Midbrain (tissue), 1 donor: Measurements from ENCODE around the gene SURF4.

Experiments
- DNase-seq: peaks from one replicate; lab custom pipeline; 2025; lab: John Stamatoyannopoulos, UW

Gene SURF4

GRCh38 chr9:133375724-133376654, at the start of gene SURF4, which contains the start of gene STKLD1:
TSS of gene SURF4 (minus strand) at chr9:133376060. CDS start at chr9:133375969, 91 bp downstream.
TSS of gene STKLD1 (plus strand) at chr9:133376366. CDS start at chr9:133376474, 108 bp downstream.
- peak; percentile 95 for DNase-seq

- no peak for DNase-seq
These were observed 49.3 kb upstream of the SURF4 start for GRCh38 chr9:133425049-133425632.

GRCh38 chr9:133424187-133424586, 48.3 kb upstream of the SURF4 start:
- DNase-seq, result no peak

- no peak for DNase-seq
These were observed 47.4 kb upstream of the SURF4 start for GRCh38 chr9:133423216-133423615.

- DNase-seq, result no peak
These were observed 46.0 kb upstream of the SURF4 start, which contains the start of gene ADAMTS13 for GRCh38 chr9:133421615-133422542. TSS of gene ADAMTS13 (plus strand) at chr9:133422367. CDS start at chr9:133422444, 77 bp downstream.

GRCh38 chr9:133420392-133420827, 44.5 kb upstream of the SURF4 start:
- no peak for DNase-seq

GRCh38 chr9:133419005-133419404, 43.1 kb upstream of the SURF4 start:
- DNase-seq, result no peak

- DNase-seq, result peak; percentile 84
These were observed 41.9 kb upstream of the SURF4 start, which contains the start of gene REXO4 for GRCh38 chr9:133417541-133418461. TSS of gene REXO4 (minus strand) at chr9:133418010. CDS start at chr9:133417844, 166 bp downstream.

- DNase-seq, result no peak
These were observed 39.3 kb upstream of the SURF4 start for GRCh38 chr9:133415170-133415569.

GRCh38 chr9:133408042-133408441, 32.2 kb upstream of the SURF4 start:
- no peak for DNase-seq

GRCh38 chr9:133406480-133407307, 30.8 kb upstream of the SURF4 start:
- DNase-seq, result peak; percentile 56

- DNase-seq, result no peak
These were observed 29.9 kb upstream of the SURF4 start for GRCh38 chr9:133405508-133406438.

GRCh38 chr9:133404454-133405002, 28.7 kb upstream of the SURF4 start:
- no peak for DNase-seq

GRCh38 chr9:133403766-133404453, 28.1 kb upstream of the SURF4 start:
- DNase-seq, result no peak

- DNase-seq, result no peak
These were observed 26.8 kb upstream of the SURF4 start for GRCh38 chr9:133402689-133403088.

- no peak for DNase-seq
These were observed 25.7 kb upstream of the SURF4 start for GRCh38 chr9:133401588-133401987.

- DNase-seq, result no peak
These were observed 24.4 kb upstream of the SURF4 start for GRCh38 chr9:133400292-133400691.

GRCh38 chr9:133397895-133398294, 22.0 kb upstream of the SURF4 start:
- DNase-seq, result no peak
